ENCODE measurements around the gene SEMA5A.

DNA sequence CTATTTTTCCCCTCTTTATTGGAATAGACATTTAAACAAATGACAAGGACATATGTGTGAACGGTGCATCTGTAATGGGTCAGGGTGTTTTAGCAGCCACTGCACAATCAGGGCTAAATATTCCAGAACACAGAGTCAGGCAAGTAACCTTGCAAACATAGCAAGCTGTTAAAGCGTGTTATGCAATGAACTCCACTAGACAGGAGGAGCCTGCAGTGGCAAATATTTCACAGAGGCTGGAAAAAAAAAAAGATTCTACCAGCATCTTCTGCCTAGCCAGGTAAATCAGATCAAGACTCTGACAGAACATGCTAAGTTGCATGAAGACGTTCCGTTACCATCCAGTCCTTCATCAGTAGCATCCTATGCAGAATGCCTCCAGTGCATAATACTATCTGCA, 171.8 kb downstream of the SEMA5A start:
- TF ChIP-seq, protein P1, sequence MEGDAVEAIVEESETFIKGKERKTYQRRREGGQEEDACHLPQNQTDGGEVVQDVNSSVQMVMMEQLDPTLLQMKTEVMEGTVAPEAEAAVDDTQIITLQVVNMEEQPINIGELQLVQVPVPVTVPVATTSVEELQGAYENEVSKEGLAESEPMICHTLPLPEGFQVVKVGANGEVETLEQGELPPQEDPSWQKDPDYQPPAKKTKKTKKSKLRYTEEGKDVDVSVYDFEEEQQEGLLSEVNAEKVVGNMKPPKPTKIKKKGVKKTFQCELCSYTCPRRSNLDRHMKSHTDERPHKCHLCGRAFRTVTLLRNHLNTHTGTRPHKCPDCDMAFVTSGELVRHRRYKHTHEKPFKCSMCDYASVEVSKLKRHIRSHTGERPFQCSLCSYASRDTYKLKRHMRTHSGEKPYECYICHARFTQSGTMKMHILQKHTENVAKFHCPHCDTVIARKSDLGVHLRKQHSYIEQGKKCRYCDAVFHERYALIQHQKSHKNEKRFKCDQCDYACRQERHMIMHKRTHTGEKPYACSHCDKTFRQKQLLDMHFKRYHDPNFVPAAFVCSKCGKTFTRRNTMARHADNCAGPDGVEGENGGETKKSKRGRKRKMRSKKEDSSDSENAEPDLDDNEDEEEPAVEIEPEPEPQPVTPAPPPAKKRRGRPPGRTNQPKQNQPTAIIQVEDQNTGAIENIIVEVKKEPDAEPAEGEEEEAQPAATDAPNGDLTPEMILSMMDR (IDR thresholded peaks at IDR 0.05; ENCODE audit: insufficient read depth, low read depth, low read length), result no peak
- no peak for TF ChIP-seq EZH2 (IDR thresholded peaks at IDR 0.05; ENCODE audit: insufficient read depth, low read length)

Measured in astrocyte (in vitro differentiated cells and primary cell).